GM15510 (cell line): ENCODE measurements around the gene FOXD2.

ENCODE experiments used
- POLR2A ChIP-seq: IDR thresholded peaks from 3 replicates; pipeline ENCODE4 v1.6.1; 2011; ENCODE audit warnings: borderline replicate concordance; ENCODE audit not compliant: insufficient read length; ENCODE audit errors: extremely low read depth

Gene FOXD2

DNA sequence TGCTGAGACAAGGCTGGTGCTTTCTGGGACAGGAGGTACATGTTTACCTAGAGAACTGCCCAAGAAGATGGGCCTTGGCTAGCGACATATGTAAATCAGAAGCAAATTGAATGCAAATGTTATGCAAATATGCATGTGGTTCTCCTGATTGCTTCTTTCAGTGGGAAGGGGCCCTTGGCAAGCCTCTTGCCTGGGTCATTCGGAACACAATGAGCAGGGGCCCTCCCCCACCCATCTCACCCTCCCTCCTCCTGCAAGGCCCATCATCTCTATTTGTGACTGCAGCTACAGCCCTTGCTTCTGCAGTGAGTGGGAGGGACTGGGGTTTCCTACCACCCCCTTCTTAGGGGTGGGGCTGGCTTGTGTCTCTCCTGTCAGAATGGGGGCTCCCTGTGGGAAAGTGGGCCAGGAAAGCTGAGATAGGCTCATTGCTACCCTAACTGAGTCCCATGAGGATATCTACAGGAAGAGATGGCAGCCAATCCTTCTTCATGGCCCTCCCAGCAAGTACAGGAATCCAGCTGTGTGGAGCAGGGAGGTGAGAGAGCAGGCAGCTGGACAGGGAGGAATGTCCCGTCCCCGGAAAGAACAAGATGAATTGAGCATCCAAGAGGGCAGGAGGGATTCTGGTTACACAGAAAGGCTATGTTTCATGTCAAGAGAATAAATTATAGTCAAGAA, 31.0 kb downstream of the FOXD2 start:
- no peak for TF ChIP-seq POLR2A

DNA sequence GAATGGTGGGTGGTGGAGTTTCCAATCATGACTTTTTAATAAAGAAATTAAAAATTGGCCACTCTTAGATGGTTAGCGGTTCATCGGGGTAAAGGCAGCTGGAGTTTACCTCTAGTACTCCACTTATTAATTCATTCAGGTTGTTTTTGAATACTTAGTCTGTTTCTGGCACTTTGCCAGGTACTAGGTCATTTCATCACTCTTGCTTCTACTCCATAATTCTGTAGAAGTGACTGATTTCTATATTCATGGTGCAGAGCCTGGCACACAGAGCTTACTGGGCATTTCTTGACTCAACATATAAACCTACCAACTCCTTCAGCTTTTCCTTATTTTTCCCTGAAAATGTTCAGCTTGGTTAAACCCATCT, 31.5 kb downstream of the FOXD2 start:
- TF ChIP-seq POLR2A: no peak

DNA sequence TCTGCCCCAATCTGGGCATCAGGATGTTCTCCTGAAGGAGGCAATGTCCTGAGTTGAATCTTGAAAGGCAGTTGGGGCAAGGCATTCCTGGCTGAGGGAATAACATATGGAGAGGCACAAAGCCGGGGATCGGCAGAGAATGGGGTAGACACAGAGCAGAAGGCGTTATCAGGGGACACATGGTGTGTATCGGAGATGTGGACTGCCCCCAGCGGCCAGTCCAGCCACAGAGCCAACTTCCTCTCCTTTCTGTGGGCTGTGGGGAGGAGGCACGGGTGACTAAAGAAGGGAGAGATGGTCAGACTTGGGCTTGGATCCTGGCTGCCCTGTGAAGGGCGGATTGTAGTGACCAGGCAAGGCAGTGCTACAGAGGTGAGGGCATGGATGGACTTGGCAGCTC, 32.1 kb downstream of the FOXD2 start:
- no peak for TF ChIP-seq POLR2A

DNA sequence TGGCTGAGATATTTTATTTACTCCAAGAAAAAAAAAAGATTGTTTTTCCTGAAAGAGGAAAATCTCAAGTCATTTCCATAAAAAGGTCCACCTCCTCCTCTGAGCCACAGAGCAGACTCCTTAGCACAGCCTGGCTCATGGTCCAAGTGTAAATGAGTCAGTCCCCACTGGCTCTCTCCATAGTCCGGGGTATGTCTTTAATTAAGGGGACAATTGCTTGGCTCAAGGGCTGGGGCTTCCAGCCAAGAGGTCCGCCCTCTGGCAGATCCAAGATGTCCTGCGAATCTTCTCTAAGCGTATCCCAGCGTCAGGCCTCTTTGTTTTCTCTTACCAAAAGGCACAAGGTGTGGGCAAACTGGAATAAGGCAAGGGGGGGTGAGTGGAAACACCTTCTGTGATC, 33.3 kb downstream of the FOXD2 start:
- TF ChIP-seq POLR2A: no peak

DNA sequence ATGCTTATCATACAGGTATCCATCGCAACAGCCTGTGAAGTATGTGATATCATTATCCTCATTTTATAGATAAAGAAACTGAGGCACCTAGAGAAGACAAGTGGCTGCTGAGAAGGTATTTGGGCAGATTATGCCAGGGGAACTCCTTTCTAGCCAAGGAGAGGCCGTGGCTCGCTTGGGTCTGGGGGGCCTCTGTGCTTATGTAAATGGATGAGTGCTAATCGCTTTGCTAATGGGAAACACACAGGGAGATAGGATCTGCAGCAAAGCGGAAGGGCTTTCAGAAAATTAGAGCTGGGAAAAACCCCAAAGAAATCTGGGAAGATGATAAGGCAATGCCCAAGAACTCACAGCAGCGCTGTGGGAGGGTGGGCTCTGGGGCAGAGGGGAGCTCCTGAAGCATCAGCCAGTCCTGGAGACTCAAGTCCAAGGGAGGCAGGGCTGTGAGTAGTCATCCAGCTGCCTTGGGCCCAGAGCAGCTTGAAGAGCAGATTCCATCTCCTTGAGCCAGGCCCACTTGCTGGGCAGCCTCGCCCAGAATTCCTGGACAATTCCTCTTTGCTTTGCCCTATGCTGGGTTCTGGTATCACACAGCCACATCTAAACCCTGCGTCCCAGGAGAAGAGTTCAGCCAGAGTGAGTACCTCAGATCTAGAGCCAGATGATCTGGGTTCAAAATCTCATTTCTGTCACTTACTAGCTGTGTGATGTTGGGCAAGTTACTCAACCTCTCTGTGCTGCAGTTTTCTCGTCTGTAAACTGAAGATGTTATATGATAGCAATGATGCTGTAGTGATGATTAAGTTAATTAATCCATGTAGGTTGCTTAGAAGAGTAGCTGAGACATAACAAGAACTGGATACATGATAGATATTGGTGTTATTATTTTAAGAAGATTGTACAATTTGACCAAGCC, 36.7 kb downstream of the FOXD2 start:
- TF ChIP-seq POLR2A: no peak

DNA sequence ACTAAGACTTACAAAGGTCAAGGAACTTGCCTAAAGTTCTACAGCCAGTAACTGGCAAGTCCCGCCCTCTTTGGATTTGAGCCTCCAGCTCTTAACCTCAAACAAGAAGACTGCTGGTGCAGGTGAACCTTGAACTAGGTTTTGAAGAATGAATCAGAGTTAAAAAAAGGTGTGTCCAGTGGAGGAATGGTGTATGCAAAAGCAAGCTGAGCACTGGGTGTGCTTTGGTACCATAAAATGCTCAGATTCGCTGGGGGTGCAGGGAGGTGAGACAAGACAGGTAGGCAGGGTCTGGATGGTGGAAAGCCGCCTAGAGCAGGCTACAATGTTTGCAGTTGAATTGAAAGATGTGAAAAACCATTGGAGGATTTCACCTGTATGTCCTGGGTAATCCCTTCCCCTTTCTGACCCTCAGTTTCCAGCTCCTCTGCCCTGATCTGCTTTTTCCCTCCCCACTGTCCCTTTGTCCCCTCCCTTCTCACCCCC, 39.8 kb downstream of the FOXD2 start:
- no peak for TF ChIP-seq POLR2A

DNA sequence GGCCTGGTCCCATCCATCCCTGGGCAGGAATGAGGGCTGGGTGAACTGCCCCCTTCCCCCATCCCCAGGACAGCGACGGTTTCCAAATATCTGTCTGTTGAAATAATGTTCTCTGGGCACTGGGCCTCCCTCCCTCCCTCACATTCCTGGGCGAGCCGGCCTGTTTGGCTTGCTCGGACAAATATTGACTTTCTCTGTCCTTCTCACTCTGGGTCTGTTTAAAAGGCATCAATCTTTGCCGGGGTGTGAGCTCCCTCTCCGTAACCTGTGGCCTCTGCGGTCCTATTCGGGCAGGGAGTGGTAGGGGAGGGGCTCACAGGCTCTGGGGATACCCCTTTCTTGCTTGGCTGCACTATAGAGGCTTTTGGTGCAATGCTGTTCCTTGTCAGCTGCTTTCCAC, 40.2 kb downstream of the FOXD2 start:
- no peak for TF ChIP-seq POLR2A

DNA sequence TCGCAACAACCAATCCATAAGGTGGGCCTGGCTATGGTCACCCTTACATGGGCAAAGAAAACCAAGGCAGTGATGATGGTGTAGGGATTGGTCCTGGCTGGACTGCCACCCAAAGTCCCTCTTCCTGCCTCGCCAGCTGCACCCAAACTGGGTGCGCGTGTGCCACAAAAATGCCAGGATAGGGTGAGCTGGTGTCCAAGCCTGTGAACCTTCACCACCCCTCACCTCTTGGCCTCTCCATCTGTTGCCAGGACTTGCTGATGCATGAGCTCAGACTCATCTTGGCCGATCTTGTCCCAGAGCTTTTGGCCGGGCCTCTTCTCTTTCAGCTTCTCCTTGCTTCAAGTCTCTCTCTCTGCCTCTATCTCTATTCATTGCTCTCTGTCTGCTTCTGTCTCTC, 41.8 kb downstream of the FOXD2 start:
- no peak for TF ChIP-seq POLR2A

DNA sequence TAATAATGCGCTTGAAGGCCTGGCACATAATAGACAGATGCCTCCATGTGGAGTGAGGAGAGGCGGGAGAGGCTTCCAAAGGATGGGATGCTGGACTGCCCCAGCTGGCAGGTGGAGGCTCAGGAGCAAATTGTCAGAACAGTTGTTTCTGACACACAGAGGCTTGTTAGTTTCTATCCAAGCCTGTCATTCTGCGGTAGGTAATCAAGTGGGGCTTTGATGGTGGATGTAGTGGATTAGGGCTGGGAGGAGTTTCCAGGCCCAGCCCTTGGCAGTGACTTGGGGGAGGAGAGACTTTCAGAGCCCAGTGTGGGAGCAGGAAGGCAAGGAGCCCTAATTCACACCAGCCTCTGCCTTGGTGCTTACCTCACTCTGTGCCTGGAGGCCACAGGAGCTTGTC, 44.1 kb downstream of the FOXD2 start:
- no peak for TF ChIP-seq POLR2A

DNA sequence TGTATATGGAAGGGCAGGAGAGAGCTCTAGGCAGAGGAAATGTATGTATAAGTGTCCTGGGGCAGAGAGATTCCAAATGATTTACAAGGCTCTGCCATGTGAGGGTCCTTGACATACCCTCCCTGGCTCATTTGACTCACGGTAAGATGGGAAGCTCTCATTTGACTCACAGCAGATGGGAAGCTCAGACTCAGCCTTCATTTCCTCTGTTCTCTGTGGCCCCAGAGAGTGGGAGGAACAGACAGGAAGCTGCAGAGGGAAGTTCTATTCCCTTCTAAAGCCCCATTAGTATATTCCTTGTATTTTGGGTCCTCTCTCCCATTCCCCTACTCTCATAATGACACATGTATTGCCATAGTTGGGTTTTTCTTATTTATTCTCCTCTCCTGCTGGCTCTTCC, 44.9 kb downstream of the FOXD2 start:
- TF ChIP-seq POLR2A: no peak

DNA sequence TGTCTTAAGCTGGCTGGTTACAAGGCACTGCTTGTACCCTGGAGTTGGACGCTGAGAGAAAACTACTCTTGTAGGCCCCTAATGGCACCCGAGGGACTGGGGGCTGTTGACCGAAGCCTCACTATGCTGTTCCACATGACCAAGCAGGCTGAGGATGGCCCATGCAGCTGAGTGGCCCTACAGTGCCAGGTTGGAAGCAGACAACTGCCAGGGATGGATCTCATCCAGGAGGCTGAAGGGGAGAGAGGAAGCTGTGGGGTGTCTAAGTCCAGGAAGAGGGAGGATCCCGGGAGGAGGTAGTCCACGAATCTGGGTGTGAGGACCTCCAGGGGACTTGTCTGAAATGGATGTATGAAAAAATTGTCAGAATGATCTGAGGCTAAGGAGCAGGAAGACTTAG, 45.8 kb downstream of the FOXD2 start:
- TF ChIP-seq POLR2A: no peak

DNA sequence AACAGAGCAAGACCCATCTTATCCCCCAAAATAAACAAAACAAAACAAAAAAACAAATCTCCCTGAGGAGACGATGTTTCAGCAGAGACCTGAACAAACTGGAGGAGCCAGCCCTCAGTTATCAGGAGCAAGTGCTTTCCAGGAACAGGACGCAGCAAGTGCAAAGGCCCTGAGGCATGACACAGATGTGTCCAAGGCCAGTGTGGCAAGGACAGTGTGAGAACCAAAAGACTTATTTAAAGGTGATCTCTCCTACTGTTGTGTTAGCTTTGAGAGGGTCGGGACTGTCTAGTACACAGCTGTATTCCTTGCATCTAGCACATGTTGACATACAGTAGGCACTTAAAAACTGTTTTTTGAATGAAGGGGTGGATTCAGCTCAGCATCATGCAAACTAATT, 48.0 kb downstream of the FOXD2 start:
- no peak for TF ChIP-seq POLR2A

DNA sequence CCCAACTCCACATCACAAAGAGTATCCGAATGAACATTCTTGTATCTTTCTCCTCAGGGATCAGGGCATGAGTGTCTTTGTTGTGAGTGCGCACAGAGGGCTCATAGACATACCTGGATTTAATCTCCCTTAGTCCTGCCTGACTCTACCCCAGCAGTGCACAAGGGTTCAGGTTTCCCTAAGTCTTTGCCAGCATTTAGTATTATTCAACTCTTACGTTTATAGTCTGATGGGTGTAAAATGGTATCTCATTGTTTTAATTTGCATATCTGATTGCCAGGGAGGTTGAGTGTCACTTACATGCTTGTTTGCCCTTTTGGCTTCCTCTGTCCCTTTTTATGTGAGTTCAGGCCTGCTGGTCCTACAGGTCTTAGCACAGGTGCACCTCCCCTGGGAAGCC, 49.5 kb downstream of the FOXD2 start:
- TF ChIP-seq POLR2A: no peak

DNA sequence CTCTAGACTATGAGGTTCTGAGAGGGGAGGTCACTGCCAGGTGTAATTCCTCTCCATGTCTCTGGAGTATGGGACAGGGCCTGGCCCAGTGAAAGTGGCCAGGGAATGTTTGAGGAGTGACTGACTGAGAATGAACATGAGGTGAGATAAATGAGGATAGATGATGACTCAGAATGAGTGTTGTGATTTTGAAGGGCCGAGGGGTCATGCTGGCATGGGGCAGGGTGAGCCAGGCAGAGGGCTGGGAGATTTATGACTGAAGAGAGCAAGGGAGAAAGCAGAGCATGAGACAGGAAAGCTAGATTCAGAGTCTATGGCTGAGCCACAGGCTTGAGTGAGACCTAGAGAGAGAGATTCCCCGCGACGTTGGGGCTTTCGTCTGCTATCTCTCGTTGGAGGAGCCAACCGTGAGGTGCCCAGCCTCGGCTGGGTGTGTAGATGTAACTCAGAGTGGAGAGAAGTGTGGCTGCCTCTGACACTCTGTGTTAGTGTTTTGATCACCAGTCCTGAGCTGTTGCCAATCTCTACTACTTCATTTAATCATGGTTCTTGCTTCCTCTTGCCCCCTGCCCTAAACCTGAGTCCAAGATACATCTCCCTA, 50.1 kb downstream of the FOXD2 start:
- TF ChIP-seq POLR2A: no peak
